GM18520 (cell line): Measurements from ENCODE around the gene SPPL2B.

Experiments used
- ATAC-seq: cut with Tn5 transposase; IDR thresholded peaks from one replicate; pipeline ENCODE4 v1.9.1; 2021; ENCODE audit not compliant: unreplicated experiment

The SPPL2B gene

DNA sequence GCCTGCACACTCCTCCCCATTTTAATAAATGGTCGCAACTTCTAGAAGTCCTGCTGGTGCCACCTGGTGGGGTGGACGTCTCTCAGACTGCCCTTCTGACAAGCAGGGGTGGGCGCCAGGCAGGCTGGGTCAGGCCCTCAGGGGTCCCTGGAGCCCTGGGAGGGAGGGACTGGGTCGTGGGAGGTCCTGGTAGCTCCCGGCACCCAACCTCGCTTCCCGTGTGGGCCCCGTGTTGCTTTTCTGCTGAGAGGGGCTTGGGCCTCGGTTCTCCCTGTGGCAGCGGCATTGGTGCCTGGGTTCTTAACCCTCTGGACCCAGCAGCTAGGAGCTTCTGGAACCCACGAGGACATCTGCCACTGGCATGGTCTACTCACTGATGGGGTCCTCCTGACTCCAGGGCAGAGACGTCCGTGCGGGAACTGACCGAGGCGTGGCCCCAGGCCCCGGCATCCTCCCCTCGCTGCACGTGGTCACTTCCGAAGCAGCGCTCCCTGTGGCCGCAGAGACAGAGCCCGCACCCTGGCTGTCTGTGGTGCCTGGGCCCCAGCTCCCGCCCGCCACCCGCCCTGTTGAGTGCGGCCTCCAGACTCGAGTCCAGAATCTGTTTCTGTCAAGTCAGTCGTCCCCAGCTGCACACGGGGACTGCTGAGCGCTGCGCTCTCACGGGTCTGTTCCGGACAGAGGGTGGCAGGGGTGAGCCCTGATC, 25.6 kb downstream of the SPPL2B start:
- no peak for ATAC-seq

DNA sequence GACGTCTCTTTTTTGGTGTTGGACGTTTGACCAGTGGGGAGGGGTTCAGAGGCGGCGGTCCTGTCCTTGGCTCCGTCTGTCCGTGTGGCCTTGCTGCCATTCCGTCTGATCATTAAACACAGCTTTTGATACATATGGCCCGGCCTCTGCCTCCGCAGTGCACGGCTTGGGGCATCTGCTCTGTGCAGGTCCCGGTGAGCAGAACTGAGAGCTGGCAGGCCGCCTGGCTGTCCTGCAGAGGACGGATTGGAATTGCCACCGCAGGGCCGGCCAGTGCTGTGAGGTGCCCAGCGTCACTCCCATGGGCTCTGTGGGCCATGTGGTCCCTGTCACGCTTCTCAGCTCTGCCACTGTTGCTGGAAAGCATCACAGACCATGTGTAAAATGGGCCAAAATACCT, 26.2 kb downstream of the SPPL2B start:
- no peak for ATAC-seq

DNA sequence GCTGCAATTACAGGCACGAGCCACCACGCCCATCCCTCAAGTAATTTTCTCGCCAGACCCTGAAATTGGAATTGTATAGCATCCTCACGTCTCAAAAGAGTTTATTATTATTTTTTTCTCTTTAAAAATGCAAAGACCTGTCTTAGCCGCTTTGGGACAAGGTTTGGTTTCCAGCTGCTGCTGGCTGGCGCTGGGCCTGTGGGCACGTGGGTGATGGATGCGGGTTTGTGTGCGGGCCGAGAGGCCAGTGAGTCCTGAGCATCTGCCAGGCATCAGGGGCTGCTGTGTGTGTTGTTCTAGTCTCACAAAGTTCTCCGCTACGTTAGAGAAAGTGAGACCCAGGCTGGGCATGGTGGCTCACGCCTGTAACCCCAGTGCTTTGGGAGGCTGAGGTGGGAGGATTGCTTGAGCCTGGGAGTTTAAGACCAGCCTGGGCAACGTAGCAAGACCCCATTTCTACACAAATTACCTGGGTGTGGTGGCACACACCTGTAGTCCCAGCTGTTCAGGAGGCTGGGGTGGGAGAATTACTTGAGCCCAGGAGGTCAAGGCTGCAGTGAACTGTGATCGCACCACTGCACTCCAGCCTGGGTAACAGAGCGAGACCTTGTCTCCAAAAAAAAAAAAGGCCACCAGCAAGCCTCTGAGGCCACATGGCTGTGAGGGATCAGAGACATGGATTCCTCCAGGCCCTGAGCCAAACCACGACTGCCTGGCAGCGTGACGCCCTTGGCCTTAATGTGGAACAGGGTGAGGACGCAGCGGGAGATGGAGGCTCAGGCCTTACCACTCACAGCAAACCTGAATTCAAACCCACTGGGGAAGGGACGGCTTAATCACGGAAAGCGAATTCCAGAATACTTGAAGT, 26.9 kb downstream of the SPPL2B start:
- no peak for ATAC-seq

DNA sequence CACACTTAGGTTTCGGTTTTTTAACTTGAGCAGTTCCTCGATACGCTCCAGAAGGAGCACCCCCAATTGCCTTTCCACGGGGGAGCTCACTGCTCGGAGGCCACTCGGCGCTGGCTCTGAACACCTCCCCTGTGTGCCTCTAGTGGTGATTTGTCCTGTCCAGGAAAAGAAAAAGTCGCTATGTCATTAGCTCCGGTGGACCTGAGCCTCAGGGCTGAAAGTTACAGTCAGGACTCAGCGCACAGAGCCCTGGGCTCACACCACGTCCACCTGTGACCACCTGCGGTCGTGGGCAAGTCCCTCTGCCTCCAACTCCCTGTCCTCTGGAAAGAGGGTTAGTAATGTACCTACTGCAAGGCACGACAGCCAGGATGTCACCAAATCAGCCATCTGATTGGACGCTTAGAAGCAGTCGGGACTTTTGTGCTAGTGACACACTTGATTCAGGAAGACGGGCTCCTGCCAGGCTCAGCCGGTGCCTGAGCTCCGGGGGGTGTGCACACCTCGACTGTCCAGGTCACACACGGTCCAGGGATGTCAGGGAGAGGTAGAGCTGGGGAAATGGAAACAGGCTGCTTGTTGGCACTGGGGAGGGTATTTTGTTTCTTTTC, 27.7 kb downstream of the SPPL2B start:
- no peak for ATAC-seq

DNA sequence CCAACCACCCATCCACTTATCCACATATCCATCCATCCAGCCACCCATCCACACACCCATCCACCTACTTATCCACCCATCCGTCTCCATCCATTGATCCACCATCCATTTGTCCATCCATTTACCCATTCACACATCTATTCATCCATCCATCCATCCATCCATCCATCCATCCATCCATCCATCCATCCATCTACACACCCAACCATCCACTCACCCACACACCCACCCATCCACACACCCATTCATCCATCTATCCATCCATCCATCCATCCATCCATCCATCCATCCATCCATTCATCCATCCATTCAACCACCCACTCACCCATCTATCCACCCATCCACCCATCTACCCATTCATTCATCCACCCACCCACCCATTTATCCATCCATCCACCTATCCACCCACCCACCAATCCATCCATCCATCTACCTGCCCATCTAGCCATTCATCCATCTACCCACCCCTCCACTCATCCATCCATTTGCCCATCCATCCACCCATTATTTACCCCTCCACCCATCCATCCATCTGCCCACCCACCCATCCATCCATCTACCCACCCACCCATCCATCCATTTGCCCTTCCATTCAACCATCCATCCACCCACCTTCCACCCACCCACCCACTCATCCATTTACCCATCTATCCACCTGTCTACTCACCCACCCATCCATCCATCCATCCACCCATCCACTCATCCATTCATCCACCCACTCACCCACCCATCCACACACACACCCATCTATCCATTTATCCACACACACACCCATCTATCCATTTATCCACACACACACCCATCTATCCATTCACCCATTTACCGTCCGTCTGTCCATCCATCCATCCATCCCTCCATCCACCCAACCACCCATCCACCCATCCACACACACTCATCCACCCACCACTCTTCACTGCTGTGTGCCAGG, 29.1 kb downstream of the SPPL2B start:
- ATAC-seq: no peak

DNA sequence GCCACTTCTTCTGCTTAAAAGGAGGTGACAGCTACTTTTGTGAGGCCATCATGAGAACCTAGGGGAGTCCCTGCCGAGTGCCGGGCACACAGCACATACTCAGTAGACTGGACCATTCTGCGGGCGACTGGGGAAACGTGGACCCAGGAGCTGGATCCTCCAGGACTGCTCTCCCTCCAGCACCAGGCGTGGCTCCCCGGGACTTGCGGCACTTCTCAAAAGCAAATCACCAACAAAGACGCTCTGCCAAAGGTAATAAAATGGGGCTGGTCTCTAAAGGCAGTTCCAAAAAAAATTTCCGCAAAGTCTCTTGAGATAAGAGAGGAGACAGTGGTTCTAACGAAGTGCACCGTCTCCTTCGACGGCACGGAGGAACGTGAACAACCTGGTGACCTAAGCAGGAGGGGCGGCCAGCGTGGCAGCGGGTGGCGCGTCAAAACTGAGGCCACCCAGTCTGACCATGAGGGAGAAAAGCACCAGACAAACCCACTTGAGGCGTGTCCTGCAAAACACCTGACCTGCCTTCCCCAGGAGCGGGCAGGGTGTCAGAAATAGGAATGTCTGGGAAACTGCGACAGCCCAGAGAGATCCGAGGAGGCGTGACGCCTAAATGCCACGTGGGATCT, 30.2 kb downstream of the SPPL2B start:
- no peak for ATAC-seq

DNA sequence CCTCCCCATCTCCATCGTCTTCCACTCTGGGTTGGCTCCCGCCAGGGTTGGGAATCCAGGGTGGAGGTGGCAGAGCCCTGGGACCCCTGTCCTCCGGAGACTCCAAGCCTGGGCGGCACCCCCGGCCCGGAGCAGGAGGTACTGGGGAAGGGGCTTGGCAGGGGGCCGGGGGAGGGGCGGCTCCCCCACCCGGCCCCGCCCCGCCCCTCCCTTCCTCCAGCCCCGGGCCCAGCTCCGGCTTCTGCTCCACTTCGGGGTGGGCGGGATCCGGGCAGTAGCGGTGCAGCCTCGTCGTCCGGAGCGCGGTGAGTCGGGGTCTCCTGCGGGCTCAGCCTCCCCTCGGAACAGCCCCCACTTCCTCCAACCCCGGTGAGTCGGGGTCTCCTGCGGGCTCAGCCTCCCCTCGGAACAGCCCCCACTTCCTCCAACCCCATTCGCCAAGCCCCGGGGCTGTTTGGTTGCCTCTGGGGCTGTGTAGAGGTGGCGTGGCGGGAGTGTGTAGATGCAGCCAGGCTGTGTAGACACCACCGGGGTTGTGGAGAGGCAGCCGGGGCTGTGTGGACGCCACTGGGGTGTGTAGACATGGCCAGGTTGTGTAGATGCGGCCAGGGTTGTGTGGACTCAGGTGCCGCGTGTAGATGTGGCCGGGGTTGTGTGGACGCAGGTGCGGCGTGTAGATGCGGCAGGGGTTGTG, 31.7 kb downstream of the SPPL2B start, which contains the start of gene TMPRSS9:
Gene TMPRSS9 (plus strand): TSS at position 274 of the 694 bp plus-strand sequence. CDS start 29,521 bp downstream, outside the sequence.
- ATAC-seq: no peak

DNA sequence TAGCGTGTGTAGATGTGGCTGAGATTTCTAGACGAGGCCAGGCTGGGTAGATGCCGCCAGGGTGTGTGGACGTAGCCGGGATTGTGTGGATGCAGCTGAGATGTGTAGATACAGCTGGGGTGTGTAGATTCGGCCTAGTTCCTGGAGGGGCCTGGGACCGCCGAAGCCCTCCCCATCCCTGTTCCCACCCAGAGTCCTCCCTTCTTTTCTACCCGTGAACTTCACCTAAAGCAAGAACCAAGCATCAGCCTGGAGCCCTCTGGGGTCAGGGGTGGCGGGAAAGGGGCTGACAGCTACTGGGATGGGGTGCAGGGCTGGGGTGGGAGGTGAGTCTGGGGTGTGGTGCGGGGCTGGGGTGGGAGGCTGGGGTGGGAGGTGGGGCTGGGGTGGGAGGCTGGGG, 32.3 kb downstream of the SPPL2B start:
- ATAC-seq: no peak

DNA sequence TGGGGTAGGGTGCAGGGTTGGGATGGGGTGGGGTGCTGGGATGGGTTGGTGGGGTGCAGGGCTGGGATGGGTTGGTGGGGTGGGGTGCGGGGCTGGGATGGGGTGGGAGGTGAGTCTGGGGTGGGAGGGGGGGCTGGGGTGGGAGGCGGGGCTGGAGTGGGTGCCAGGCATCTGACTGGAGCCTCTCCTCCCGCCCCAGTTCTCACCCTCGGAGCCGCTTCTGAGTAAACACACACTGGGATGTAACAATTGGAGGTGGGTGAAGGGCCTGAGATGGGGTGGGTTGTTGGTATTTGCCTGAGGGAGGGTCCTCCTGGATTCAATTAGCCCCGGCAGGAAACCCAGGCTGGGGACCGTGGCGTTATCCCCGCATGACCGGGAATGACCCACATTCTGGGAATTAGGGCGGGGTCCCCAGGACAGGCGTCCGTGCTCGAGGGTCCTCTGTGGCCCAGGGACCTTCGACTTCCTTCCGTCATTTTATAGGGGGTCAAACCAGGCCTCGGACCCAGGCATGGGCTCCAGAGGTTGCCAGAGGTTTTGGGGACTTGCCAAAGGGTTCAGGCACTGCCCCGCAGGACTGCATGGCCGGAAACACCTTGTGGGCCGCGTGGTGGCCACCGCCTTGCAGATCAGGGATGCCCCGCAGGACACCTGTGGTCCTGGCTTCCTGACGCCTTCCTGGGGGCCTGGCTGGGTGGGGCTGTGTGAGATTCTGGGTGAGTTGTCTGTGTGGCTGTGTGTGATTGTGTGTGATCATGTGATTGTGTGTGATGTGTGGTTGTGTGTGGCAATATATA, 33.0 kb downstream of the SPPL2B start:
- no peak for ATAC-seq

DNA sequence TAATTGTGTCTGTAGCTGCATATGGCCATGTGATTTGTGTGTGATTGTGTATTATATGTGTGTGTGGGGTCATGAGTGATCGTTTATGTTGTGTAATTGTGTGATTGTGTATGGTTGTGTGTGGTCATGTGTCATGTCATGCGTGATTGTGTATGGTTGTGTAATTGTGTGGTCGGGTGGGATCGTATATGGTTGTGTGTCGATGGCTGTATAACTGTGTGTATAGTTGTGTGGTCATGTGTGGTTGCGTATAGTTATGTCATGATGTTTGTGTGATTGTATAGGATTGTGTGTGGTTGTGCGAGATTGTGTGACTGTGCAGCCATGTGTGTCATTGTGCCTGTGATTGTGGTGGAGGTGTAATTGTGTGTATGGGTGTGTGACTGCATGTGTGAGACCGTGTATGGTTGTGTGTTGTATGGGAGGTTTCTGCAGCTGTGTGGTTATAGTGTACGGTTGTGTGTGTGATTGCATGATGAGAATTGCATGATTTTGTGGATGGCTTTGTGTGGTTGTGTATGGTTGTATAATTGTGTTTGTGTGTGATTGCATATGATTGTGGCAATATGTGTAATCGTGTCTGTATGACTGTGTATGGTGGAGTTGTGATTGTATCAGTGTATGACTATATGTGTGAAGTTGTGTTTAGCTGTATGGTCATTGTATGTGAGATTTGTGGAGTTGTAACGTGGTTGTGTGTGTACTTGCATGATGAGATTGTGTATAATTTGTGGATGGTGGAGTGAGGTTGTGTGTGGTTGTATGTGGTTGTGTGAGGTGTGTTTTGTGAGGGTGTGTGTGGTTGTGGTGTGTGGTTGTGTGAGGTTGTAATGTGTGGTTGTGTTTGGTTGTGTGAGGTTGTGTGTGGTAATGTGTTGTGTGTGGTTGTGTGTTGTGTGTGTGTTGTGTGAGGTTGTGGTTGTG, 33.8 kb downstream of the SPPL2B start:
- no peak for ATAC-seq

DNA sequence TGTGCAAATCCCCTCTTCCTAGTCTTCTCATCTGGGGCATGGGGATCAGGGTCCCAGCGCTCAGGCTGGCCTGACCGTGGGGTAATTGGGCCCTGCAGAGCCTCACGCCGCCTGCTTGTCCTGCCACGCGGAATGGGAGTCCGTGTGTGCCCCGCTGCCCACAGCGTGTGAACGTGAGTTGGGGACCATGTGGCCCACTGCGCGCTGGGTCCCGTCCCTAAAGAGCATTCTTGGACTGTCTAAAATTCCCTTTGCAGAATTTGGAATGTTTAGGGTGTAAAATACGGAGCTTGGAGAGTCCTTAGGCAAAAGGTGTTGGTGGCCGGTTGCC, 34.5 kb downstream of the SPPL2B start:
- ATAC-seq: no peak

DNA sequence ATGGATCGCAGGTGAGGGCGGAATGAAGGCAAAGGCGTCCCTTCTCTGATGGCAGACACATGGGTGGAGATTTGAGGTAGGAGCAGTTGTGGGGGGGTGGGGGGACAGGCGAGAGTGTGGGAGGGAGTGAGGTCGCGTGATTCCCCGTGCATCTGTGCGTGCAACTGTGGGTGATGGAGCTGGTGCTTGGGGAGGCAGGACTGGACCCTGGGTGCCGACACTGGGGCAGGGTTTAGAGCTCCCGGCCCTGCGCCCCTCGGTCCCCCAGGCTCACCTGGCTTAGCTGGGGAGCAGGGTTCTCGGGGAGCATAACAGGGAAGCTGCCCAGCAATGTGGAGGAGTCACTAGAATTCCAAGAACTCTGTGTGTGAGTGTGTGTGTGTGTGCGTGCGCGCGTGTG, 34.9 kb downstream of the SPPL2B start:
- no peak for ATAC-seq

DNA sequence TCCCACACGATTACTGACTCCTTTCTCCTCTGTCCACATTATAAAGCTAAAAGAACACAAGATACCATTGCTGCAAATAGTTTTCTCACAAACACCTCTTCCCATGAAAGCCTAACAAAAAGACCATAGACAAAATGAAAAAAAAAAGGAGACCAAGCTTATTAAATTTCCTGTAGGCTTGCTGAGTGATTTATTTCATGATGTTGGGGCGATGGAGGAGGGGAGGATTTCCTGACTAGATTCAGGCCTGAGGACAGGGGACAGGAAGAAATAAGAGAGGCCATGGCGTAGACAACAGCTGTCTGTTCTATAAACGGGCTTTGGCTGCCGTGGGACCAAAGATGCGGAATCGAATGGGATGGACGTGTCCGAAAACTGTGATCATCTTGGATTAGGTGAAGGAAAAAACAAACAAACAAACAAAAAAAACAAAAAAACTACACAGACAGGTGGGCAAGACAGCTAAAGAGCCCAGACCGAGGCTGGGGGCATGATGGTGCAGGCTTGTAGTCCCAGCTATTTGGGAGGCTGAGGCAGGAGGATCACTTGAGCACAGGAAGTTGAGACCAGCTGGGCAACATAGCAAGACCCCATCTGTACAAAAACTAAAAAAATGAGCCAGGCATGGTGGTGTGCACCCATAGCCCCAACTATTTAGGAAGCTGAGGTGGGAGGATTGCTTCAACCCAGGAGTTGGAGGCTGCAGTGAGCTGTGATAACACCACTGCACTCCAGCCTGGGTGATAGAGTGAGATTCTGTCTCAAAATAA, 36.9 kb downstream of the SPPL2B start:
- ATAC-seq: no peak

DNA sequence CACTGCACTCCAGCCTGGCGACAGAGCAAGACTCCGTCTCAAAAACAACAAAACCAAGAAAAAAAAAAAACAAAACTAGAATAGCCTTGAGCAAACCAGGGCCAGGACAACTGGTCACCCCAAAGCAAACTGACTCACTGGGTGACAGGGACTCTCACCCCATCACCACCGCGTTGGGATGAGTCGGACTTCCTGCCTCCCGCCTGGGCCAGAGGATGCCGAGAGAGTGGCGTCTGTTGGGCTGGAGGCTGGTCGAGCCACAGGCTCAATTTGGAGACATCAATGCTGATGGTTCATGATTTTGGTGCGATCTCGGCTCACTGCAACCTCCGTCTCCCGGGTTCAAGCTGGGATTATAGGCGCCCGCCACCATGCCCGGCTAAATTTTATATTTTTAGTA, 43.2 kb downstream of the SPPL2B start:
- no peak for ATAC-seq

DNA sequence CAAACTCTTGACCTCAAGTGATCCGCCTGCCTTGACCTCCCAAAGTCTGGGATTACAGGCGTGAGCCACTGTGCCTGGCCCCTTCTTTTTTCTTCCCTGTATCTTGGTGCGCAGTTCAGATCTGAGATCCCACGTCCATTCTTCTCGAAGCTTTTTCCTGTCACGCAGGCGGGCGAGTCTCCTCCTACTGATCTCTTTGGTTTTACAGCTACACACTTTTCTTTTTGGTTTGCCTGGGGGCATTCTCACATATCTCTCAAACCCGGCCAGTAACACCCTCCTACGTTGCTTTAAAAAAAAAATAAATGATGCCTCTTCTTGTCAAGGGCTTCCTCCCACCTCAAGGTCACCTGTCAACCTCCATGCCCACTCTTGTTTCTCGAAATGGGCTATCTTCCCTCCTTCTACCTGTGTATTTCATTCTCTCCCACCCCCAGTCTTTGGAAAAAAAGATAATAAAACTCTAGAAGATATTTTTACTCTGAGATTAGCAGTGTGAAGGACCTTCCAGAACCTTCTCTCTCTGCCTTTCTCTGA, 43.7 kb downstream of the SPPL2B start:
- no peak for ATAC-seq

DNA sequence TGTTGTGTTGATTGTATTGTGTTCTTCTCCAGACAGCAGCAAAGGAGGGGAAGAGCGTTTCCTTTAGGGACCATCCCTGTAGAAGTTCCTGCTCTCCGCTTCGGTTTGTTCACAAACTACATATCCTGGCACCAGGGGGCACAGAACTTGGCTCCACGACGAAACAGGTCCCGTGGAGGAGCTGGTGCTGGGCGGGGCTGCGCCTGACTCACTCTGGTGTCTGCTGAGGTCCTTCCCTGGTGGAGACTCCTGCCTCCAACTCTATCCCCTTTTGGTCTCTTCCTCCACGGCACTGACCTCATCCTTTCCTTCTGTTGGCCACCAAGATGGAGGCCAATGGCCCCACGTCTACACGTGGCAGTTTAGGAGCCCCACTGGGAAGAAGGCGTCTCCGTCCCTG, 46.3 kb downstream of the SPPL2B start:
- ATAC-seq: no peak
